T follicular helper cell (primary cell): ENCODE data around the gene LMNTD2.

Experiments used
- DNase-seq: peaks from one replicate; pipeline ENCODE4 v3.0.0-alpha.2; 2020; ENCODE audit warnings: low read depth

LMNTD2 gene

GRCh38 chr11:554428-555226 lies 5.9 kb downstream of the LMNTD2 start:
- peak; percentile 72 for DNase-seq

DNA sequence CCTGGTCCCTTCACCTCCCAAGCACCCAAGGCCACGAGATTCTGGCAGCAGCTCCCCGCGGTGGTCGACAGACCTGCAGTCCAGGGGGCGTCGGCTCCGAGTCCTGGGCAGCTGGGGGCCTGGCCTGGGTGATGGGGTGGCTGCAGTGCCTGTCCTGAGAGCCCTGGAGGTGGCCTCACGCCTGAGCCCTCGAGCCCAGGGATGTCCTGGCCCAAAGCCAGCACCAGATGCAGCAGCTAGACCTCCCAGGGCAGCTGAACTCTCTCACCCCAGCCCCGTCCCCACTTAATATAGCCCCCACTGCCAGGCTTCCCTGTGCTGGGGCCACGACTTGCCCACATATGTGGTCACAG lies 6.6 kb downstream of the LMNTD2 start:
- no peak for DNase-seq

GRCh38 chr11:553083-553987 lies 7.2 kb downstream of the LMNTD2 start:
- no peak for DNase-seq

GRCh38 chr11:551596-551995 lies 8.9 kb downstream of the LMNTD2 start:
- DNase-seq: no peak

- DNase-seq: no peak
These were observed 9.4 kb downstream of the LMNTD2 start for GRCh38 chr11:551131-551530.

DNA sequence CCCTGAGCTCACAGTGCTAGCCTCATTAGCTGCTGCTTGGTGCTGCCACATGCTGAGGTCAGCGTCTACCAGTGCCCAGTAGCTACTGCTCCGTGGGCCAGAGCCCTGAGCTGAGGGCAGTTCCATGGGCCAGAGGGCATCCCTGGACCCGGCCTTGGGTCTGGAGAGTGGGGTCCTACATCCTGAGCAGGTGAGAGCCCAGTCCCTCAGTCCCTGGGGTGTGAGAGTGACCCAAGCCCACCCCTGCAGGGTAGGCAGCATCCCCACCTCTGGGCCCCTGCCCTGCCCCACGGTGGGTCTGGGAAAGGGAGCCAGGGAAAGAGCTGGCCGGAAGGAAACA lies 9.8 kb downstream of the LMNTD2 start:
- DNase-seq: no peak

DNA sequence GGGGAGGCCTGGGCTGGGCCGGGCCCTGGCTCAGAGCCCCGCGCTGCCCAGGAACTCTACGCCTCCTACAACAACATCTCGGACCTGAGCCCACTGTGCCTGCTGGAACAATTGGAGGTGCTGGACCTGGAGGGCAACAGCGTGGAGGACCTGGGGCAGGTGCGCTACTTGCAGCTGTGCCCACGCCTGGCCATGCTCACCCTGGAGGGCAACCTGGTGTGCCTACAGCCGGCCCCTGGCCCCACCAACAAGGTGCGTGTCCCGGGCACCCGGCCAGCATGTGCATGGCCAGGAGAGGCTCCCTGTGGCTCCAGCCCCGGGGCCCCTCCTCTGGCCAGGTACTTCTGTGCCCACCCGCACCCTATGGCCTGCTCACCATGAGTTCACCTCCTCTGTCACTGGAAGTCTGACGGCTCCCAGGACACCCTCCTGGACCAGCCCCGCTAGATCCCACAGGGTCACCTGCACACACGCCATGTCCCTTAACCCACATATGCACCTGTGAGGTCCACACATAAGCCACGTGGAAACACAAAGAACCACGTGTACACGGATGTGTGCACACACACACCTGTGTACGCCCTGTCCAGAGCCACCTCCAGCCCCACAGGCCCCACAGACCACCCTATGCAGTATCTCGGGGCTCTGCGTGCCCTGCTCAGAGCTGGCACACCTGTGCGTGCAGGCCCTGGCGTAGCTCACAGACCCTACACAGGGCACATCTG lies 10.4 kb downstream of the LMNTD2 start:
- DNase-seq: no peak

GRCh38 chr11:548700-549603 lies 11.6 kb downstream of the LMNTD2 start:
- no peak for DNase-seq

DNA sequence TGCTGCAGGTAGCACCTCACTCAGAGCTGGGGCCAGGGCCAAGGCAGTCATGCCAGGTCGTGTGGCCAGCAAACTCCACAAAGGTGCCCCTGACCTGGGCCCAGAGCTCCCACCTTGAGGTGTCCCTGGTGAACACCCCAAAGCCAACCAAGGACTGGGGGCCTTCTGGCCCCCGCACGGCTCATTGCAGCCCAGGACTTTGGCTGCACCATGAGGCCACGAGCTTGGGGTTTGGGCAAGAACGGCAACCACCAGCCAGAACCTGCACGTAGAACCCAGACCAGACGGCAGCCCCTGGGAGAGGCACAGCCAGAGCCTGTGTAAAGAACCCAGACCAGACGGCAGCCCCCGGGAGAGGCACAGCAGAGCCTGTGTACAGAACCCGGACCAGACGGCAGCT lies 15.4 kb downstream of the LMNTD2 start:
- no peak for DNase-seq

- DNase-seq: no peak
These were observed 15.7 kb downstream of the LMNTD2 start for GRCh38 chr11:544817-545166.

DNA sequence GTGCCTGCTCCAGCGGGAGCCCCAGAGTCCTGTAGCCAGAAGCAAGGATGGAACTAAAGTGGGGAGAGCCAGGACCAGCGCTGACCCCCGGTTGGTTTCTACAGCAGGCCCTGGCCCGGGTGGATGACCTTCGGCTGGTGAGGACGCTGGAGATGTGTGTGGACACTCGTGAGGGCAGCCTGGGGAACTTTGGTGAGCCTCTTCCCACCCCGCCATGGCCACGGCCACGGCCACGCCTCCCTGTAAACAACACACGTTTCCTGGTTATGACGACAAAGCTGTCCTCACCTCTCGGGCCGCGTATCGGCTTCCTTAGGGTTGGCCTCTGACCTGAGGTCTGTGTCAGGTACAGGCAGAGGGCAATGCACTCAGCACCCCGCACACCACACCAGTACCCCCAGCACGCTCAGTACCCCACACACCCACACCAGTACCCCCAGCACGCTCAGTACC lies 19.1 kb downstream of the LMNTD2 start:
- no peak for DNase-seq

DNA sequence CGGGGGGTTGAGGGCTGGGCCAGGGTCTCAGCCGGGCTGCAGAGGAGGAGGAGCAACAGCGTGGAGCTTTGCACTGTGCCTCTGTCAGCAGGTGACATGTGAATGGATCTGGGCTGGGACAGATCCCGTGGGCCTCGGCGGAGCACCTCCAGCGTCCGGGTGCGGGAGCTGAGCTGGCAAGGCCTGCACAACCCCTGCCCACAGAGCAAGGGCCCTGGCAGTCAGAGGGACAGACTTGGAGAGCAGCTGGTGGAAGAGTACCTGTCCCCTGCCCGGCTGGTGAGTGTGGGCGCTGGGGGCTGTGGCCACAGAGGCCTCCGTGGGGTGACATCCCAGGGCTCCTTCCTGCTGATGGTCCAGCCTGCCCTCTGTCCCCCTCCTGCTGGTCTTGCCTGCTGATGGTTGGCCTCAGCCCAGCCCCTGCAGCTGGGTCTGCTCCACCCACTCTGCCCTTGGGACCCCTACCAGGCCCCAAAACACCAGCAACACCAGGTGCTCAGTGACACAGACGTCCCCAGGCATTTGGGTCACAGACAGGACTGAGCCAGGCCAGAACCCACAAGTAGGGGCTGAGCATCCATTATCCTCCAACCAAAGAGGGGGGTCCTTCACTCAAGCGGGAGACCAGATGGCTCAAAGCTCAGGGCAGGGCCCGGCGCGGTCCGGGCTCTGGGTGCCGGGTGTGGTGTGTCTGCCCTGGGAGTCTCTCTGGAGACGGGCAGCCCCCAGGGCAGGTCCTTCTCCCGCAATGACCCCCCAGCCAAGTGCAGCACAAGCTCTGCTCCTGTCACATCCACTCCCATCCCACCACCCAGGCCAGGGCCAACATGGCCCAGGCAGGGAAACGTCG lies 19.7 kb downstream of the LMNTD2 start:
- no peak for DNase-seq

- no peak for DNase-seq
These were observed 20.5 kb downstream of the LMNTD2 start for GRCh38 chr11:539971-540481.

DNA sequence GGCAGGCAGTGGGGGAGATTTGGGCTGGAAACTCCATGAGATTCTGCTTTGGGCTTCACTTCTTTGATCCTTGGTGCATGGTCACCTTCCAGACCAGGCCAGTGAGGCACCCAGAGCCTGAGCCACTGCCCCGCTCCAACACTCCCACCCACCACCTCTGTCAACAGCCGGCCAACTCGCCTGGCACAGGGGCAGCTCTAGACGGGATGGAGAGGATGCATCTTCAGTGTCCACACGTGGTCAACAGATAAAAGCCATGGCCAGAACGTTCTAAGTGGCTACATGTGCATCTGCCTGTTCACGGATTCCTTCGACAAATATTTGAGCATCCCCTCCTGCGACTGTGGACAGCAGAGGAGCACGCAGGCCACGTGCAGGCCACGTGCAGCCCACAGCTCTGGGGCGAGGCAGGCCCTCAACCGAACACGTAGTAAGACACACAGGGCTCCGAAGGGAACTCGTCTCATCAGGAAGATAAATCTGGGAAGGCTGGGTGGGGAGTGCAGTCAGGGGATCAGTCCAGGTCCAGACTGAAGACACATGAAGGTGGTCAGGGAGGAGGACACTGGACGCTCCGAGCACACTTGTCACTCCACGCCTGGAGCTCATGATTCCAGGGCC lies 22.0 kb downstream of the LMNTD2 start:
- no peak for DNase-seq

GRCh38 chr11:537622-538430 lies 22.7 kb downstream of the LMNTD2 start:
- no peak for DNase-seq

DNA sequence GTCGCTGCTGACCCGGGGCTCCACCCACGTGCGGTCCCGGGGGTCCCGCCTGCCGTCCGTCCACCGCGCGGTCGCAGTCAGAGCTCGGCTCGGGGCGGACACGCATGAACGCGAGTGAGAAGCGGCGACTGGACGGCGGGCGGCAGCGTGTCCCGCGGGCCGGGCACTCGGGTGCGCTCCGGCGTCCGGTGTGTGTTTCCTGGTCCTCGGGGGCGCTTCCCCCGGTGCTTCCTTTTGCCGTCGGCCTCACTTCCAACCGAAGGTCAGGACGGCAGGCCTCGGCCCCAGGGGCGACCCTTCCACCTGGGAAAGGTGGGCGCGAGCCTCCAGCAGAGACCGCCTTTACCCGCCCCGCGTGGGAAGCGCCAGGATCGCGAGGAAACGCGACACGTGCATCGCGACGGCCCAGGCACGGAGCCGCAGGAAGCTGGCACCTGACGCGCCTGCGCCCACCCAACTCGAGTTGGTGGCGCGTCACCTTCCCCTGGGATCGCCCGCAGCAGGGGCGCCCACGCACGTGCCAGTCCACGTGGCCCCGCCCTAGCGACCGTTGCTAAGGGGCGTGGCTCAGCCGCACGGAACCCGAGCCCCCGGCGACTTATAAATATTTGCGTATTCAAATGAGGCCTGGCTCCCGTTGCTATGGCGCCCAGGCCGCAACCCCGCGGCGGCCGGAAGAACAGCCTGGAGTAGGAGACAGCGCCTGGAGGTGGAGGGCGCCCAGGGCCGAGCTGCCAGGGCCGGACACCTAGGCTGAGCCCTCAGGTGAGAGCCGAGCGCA lies 23.5 kb downstream of the LMNTD2 start, which contains the start of gene LRRC56:
LRRC56 (plus strand) TSS at position 687 of the 781 bp plus-strand sequence. CDS start 3,158 bp downstream, outside the sequence.
- DNase-seq: peak; percentile 88

DNA sequence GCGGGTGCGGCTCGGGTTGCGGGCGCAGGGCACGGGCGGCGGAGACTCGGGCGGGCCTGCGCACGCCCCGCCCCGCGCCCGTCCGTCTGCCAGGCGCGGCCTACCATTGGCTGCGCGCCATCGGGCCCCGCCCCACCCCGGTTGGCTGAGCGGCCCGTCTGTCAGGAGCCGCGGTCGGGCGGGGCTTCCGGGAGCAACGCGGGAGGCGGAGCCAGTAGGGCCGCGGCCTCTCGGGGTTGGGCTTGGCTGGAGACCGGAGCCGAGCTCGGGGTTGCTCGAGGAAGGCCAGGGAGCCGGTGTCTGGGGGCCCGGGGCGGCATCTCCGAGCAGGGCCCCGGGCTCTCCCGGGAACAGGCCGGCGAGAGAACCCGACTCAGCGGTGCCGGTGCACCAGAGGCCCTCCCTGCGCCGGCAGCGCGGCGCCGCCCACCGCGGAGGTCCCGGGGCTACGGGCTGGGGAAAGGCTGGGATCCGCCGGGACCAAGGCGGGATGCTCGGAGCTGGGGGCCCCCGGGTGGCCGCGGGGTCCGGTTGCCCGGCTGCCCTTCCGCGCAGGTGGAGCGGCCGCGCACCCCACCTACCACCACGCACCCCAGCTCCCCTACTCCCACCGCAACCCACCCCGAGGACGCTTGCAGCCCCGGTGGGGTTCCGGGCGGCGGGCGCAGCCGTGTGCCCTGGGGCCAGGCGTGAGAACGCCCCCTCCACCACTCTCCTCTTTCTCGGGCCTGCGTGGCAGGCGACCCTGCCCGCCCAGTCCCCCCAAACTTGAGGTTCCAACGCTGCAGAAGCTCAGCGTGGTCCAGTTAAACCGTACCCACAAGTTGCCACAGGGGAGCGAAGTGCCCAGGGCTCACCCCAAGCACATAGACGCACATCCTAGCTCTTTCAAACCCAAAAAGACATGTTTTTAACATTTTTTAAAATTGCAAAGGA lies 24.8 kb downstream of the LMNTD2 start, which contains the start of gene HRAS:
HRAS (minus strand) TSS at position 58 of the 936 bp plus-strand sequence.
- peak; percentile 94 for DNase-seq
